MCF 10A (cell line): Measurements from ENCODE around the gene TMEM132A. TPM values are rescaled to one million over a fixed set of nuclear protein-coding genes. Genes with fewer than 3 reads are reported as not detected.

Experiments
- BruUV-seq: library from RNA; stranded (reverse); fragments of 400-500 nt; replicated peaks from 2 replicates; lab custom pipeline; 2021; lab: Mats Ljungman, UMichigan
- CTCF ChIA-PET: fragments of 300-600 bp; sonication (Branson Sonifier 250); formaldehyde crosslinking; extraction: SDS; loops from one replicate; lab custom pipeline; 2021; ENCODE audit warnings: antibody characterized with exemption, inconsistent platforms; lab: Yijun Ruan, JAX
- POLR2A ChIA-PET: fragments of 300-600, 350-650 bp; sonication (Branson Sonifier 250); formaldehyde crosslinking; extraction: SDS; loops from one replicate; lab custom pipeline; 2020; ENCODE audit warnings: antibody characterized with exemption, inconsistent platforms; lab: Yijun Ruan, JAX
- DNase-seq: peaks from one replicate; pipeline ENCODE4 v3.0.0-alpha.2; 2018; ENCODE audit not compliant: unreplicated experiment
- H3K27ac Mint-ChIP-seq: one replicate; pipeline ENCODE4 v1.8.0; 2022; ENCODE audit warnings: mild to moderate bottlenecking, low read depth, mixed read lengths; ENCODE audit not compliant: unreplicated experiment
- H3K27me3 Mint-ChIP-seq: one replicate; pipeline ENCODE4 v1.8.0; 2022; ENCODE audit warnings: mixed read lengths; ENCODE audit not compliant: insufficient read depth, unreplicated experiment
- H3K36me3 Mint-ChIP-seq: one replicate; pipeline ENCODE4 v1.8.0; 2022; ENCODE audit warnings: mild to moderate bottlenecking, moderate library complexity, mixed read lengths; ENCODE audit not compliant: insufficient read depth, unreplicated experiment
- H3K4me1 Mint-ChIP-seq: one replicate; pipeline ENCODE4 v1.8.0; 2022; ENCODE audit warnings: mixed read lengths; ENCODE audit not compliant: insufficient read depth, unreplicated experiment
- H3K4me3 Mint-ChIP-seq: one replicate; pipeline ENCODE4 v1.8.0; 2022; ENCODE audit warnings: mild to moderate bottlenecking, moderate library complexity, mixed read lengths; ENCODE audit not compliant: unreplicated experiment
- H3K9me3 Mint-ChIP-seq: one replicate; pipeline ENCODE4 v1.8.0; 2022; ENCODE audit warnings: mixed read lengths; ENCODE audit not compliant: unreplicated experiment
- intact Hi-C: fragments of 100-400 bp; cut with micrococcal nuclease; formaldehyde crosslinking; loops from 2 replicates; pipeline ENCODE4 v1.14.1; 2022
- total RNA-seq: library from RNA; stranded (reverse); gene quantifications from 2 replicates; pipeline ENCODE4 v1.2.3, GENCODE V29; 2022
- TF ChIP-seq, protein P1 (sequence below): fragments of 200-600 bp; IDR thresholded peaks from one replicate; pipeline ENCODE4 v1.8.0; 2022; ENCODE audit warnings: antibody characterized with exemption, mild to moderate bottlenecking; ENCODE audit not compliant: unreplicated experiment

The TMEM132A gene
- total RNA-seq, 1 experiment from 2014 or later = 20.5 TPM

DNA sequence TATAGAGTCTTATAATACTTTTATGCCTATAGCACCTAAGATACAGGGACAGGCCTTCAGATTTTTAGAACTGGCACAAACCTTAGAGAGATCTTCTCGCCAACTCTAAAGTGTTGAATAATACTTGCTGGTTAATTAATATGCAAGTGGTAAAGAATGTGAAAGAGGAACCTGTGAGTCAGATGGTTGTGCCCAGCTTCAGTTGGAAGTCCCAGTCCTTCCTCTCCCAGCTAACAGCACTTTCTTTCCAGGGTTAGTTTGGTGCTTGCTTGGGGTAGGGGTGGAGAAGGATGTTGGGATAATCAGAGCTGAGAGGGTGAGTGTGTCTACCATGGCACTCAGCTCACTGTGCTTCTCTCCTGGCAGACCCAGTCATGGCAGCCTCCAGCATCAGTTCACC lies 4.9 kb upstream of the TMEM132A start:
- POLR2A ChIA-PET = interaction anchor here (0.6 to 1.1 kb wide), 2 partner anchors 14 to 1936 kb away, joined by 3 to 4 read pairs; no protein-coding TSS in a partner anchor
- Mint-ChIP-seq H3K9me3 (no peaks in the 10 kb centered on the region), H3K4me3 (no peak overlapping the region)

DNA sequence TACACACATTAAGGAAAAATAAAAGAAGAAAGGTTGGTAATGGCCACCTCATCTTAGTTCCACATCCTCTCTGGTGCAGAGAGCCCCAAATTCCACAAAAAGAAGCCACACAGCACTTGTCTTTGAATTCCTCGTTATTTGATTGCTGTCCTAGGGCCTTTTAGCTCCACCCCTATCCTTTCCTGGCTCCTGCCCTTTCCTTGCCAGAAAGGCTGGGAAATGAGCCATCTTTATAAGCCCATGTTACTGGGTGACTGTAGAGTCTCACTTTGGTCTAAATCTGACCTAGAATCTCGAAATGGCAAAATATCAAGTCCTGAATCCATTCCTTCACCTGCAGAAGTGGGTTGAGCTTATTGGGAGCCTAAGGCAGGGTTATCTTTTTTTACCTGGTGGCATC lies 4.3 kb upstream of the TMEM132A start:
- TF ChIP-seq, protein P1, sequence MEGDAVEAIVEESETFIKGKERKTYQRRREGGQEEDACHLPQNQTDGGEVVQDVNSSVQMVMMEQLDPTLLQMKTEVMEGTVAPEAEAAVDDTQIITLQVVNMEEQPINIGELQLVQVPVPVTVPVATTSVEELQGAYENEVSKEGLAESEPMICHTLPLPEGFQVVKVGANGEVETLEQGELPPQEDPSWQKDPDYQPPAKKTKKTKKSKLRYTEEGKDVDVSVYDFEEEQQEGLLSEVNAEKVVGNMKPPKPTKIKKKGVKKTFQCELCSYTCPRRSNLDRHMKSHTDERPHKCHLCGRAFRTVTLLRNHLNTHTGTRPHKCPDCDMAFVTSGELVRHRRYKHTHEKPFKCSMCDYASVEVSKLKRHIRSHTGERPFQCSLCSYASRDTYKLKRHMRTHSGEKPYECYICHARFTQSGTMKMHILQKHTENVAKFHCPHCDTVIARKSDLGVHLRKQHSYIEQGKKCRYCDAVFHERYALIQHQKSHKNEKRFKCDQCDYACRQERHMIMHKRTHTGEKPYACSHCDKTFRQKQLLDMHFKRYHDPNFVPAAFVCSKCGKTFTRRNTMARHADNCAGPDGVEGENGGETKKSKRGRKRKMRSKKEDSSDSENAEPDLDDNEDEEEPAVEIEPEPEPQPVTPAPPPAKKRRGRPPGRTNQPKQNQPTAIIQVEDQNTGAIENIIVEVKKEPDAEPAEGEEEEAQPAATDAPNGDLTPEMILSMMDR = no peak
- Mint-ChIP-seq H3K4me3 (no peak overlapping the region), H3K27me3 (no peaks in the 10 kb centered on the region), H3K9me3 (no peaks in the 10 kb centered on the region), H3K36me3 (peaks cover 20% of the 10 kb centered on the region), H3K4me1 (peaks cover 16% of the 10 kb centered on the region), H3K27ac (no peak overlapping the region)
- no peak for DNase-seq
- ChIA-PET CTCF (interaction anchor here (0.9 to 2.1 kb wide), 4 partner anchors 18 to 210 kb away, joined by 3 to 6 read pairs (median 4); no protein-coding TSS in a partner anchor), POLR2A (no interaction called here)
- intact Hi-C loops = loop anchor here (10.0 kb wide), 1 partner anchor 245 kb away; the partner anchor contains the start of gene VPS37C
- BruUV-seq = no TSS peak

More for the DNA sequence above, 4.9 kb upstream of the TMEM132A start:
- BruUV-seq = no TSS peak
- Mint-ChIP-seq H3K4me1 (peaks cover 16% of the 10 kb centered on the region), H3K27me3 (no peaks in the 10 kb centered on the region), H3K27ac (no peak overlapping the region), H3K36me3 (peaks cover 20% of the 10 kb centered on the region)
- TF ChIP-seq, protein P1 = no peak
- DNase-seq = no peak
- CTCF ChIA-PET = interaction anchor here (1.1 to 2.1 kb wide), 5 partner anchors 8 to 209 kb away, joined by 3 to 8 read pairs (median 6); no protein-coding TSS in a partner anchor
- intact Hi-C loops = loop anchor here (10.0 kb wide), 1 partner anchor 245 kb away; the partner anchor contains the start of gene VPS37C

DNA sequence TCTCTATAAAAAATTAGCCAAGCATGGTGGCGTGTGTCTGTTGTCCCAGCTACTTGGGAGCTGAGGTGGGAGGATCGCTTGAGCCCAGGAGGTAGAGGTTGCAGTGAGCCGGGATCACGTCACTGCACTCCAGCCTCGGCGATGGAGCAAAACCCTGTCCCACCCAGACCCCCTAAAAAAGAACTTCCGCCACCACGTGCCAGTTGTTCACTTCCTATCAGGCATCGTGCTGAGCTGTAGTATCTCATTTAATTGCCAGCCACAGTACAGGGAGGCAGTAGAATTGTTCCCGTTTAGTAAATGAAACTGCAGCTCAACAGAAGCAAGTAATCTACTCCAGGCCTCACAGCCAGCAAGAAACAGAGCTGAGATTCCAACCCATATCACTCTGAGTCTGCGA lies 3.0 kb upstream of the TMEM132A start:
- Mint-ChIP-seq H3K4me1 (peaks cover 19% of the 10 kb centered on the region), H3K9me3 (no peaks in the 10 kb centered on the region), H3K27ac (no peak overlapping the region), H3K27me3 (no peaks in the 10 kb centered on the region), H3K36me3 (peaks cover 20% of the 10 kb centered on the region), H3K4me3 (no peak overlapping the region)
- ChIA-PET CTCF (interaction anchor here (2.1 kb wide), 1 partner anchor 208 kb away, joined by 6 read pairs; no protein-coding TSS in a partner anchor), POLR2A (no interaction called here)
- DNase-seq = no peak
- TF ChIP-seq, protein P1 = no peak
- no TSS peak for BruUV-seq
- intact Hi-C loops = no loop called here

DNA sequence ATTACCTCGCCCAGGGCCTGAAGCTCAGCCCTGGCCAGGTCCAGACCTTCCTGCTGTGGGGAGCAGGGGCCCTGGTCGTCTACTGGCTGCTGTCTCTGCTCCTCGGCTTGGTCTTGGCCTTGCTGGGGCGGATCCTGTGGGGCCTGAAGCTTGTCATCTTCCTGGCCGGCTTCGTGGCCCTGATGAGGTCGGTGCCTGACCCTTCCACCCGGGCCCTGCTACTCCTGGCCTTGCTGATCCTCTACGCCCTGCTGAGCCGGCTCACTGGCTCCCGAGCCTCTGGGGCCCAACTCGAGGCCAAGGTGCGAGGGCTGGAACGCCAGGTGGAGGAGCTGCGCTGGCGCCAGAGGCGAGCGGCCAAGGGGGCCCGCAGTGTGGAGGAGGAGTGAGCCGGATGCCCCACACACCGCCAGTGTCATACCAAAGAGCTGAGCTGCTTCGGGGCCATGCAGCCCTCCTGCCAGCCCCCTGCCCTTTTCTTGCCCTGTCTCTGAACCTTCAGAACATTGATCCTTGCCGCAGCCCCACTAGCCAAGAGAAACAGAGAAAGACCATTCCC lies 2.4 kb upstream of the TMEM132A start:
- peaks cover 20% of the 10 kb centered on the region for H3K36me3 Mint-ChIP-seq
- TF ChIP-seq, protein P1 = no peak
- no peak overlapping the region for H3K4me3 Mint-ChIP-seq
- ChIA-PET POLR2A (interaction anchor here (1.1 kb wide), 1 partner anchor 8 kb away, joined by 7 read pairs; no protein-coding TSS in a partner anchor), CTCF (no interaction called here)
- no peaks in the 10 kb centered on the region for H3K27me3 Mint-ChIP-seq
- DNase-seq = no peak
- no TSS peak for BruUV-seq
- intact Hi-C loops = no loop called here
- H3K4me1 Mint-ChIP-seq = peaks cover 18% of the 10 kb centered on the region
- no peaks in the 10 kb centered on the region for H3K9me3 Mint-ChIP-seq
- H3K27ac Mint-ChIP-seq = no peak overlapping the region
